ENCODE data around the gene LRRC75B. TPM values are rescaled to one million over a fixed set of nuclear protein-coding genes. Genes with fewer than 3 reads are reported as not detected.

The LRRC75B gene
- total and polyA plus RNA-seq, 2 donors (not counting 3 experiments of a cell fraction or from before 2014, with no cell fraction given): 8.9 to 15.0 TPM

- FAIRE-seq: no peak
- POLR2A ChIA-PET: no interaction called here
Observed at GRCh38 chr22:24583221-24584165, 9.4 kb downstream of the LRRC75B start.

More at GRCh38 chr22:24583221-24584165, 9.4 kb downstream of the LRRC75B start:
- no TSS peak for BruUV-seq (replicated peaks)
- intact Hi-C loops (cut with micrococcal nuclease) (no loop called here), dilution Hi-C loops (cut with MboI; ENCODE audit: extremely low pct_ligation_motif_present, low sequenced_read_pairs) (no loop called here)
- Histone ChIP-seq H3K36me3 (ENCODE audit: control insufficient read depth in 2 of 2, extremely low read depth in 1 of 2, insufficient read depth in 2 of 2, low read length in 2 of 2) (peaks cover 0 to 3% of the 10 kb centered on the region in 2 experiments), H3K27ac (ENCODE audit: insufficient read depth, low read depth, low read length) (no peak overlapping the region), H3K9me3 (replicated peaks; ENCODE audit: control insufficient read depth, insufficient read depth, low read length) (no peaks in the 10 kb centered on the region), H3K4me3 (replicated peaks in 1 of 3; ENCODE audit: insufficient read depth in 1 of 3, low read depth in 1 of 3, low read length in 3 of 3) (no peak overlapping the region), H3K27me3 (ENCODE audit: control insufficient read depth in 2 of 2, insufficient read depth in 2 of 2, low read length in 2 of 2) (no peaks in the 10 kb centered on the region), H3K4me1 (ENCODE audit: control insufficient read depth, extremely low read depth, insufficient read depth, low read length) (no peaks in the 10 kb centered on the region), H2AFZ (ENCODE audit: low read depth, low read length) (no peak overlapping the region), H4K20me1 (replicated peaks; ENCODE audit: control insufficient read depth, extremely low read depth, insufficient read depth, low read length) (no peaks in the 10 kb centered on the region), H3K9me1 (replicated peaks; ENCODE audit: control insufficient read depth, extremely low read depth, insufficient read depth, low read length) (no peaks in the 10 kb centered on the region), H3K79me2 (ENCODE audit: control insufficient read depth, insufficient read depth, low read length) (no peaks in the 10 kb centered on the region), H3K9ac (replicated peaks; ENCODE audit: extremely low read depth, insufficient read depth, low read length) (no peak overlapping the region), H3K4me2 (ENCODE audit: insufficient read depth, low read length) (no peak overlapping the region)
- CTCF ChIA-PET: interaction anchor here (0.9 to 2.2 kb wide), 3 partner anchors 10 to 189 kb away, joined by 3 to 7 read pairs (median 3); partner anchors contain the start of gene LRRC75B
- TF ChIP-seq MYC (IDR thresholded peaks at IDR 0.05; ENCODE audit: low read depth, low read length) (no peak), GATA2 (IDR thresholded peaks at IDR 0.05; ENCODE audit: insufficient read depth, insufficient read length, low read depth, low read length) (no peak), EZH2 (IDR thresholded peaks at IDR 0.05; ENCODE audit: borderline replicate concordance, low read depth, low read length, severe bottlenecking) (no peak), MAX (IDR thresholded peaks at IDR 0.05; ENCODE audit: insufficient read depth, insufficient read length) (no peak), POLR2A (IDR thresholded peaks at IDR 0.05; ENCODE audit: low read depth, low read length) (no peak), JUN (IDR thresholded peaks at IDR 0.05; ENCODE audit: borderline replicate concordance, insufficient read depth, insufficient read length, low read depth) (no peak), POLR2AphosphoS5 (IDR thresholded peaks at IDR 0.05; ENCODE audit: insufficient read depth, low read depth, low read length) (no peak), CTCF (IDR thresholded peaks at IDR 0.05; ENCODE audit: extremely low read depth in 1 of 2, insufficient read depth in 1 of 2, low read depth in 1 of 2, low read length in 2 of 2) (no peak), FOS (IDR thresholded peaks at IDR 0.05; ENCODE audit: borderline replicate concordance, insufficient read depth, low read length) (no peak)
- no peak for DNase-seq (ENCODE audit: low read depth, low spot score)
